OCI-LY3 (cell line): ENCODE data around the gene RSPH3.

Experiments used
- H2AFZ ChIP-seq: fragments of 200-600, 300-600 bp; shearing (Covaris generic); 2 replicates; pipeline ENCODE4 v1.6.0; 2014; ENCODE audit warnings: antibody characterized with exemption, low read depth, low read length
- H3K27ac ChIP-seq: fragments of 200-600, 300-600 bp; sonication (generic); 2 replicates; pipeline ENCODE4 v1.5.1; 2014; ENCODE audit warnings: mild to moderate bottlenecking, low read length, moderate library complexity, mixed read lengths
- H3K27me3 ChIP-seq: fragments of 200-600, 300-600 bp; sonication (generic); 2 replicates; pipeline ENCODE4 v1.6.1; 2014; ENCODE audit warnings: low read depth, low read length, mixed read lengths
- H3K36me3 ChIP-seq: fragments of 200-600, 300-600 bp; sonication (generic); replicated peaks from 2 replicates; pipeline ENCODE3; 2014; ENCODE audit warnings: low read depth, low read length, mixed read lengths
- H3K4me1 ChIP-seq: fragments of 300-600, 200-600 bp; sonication (generic); 2 replicates; pipeline ENCODE4 v1.6.1; 2014; ENCODE audit warnings: low read length, mixed read lengths
- H3K4me2 ChIP-seq: fragments of 200-600, 300-600 bp; sonication (generic); 2 replicates; pipeline ENCODE4 v1.6.1; 2014; ENCODE audit warnings: low read length, mixed read lengths
- H3K4me3 ChIP-seq: fragments of 300-600, 200-600 bp; sonication (generic); 2 replicates; pipeline ENCODE4 v1.5.1; 2014; ENCODE audit warnings: antibody characterized with exemption, mild to moderate bottlenecking, low read length, moderate library complexity
- H3K79me2 ChIP-seq: fragments of 300-600, 200-600 bp; shearing (Covaris generic); 2 replicates; pipeline ENCODE4 v1.6.1; 2014; ENCODE audit warnings: mild to moderate bottlenecking, low read length, mixed read lengths
- H3K9ac ChIP-seq: fragments of 300-600, 200-600 bp; shearing (Covaris generic); 2 replicates; pipeline ENCODE4 v1.6.0; 2014; ENCODE audit warnings: mild to moderate bottlenecking, low read length, moderate library complexity
- H3K9me3 ChIP-seq: fragments of 200-600, 300-600 bp; shearing (Covaris generic); 2 replicates; pipeline ENCODE4 v1.6.1; 2014; ENCODE audit warnings: low read length, mixed read lengths; ENCODE audit not compliant: insufficient read depth
- H4K20me1 ChIP-seq: fragments of 200-600, 300-600 bp; sonication (generic); 2 replicates; pipeline ENCODE4 v1.6.1; 2016; ENCODE audit warnings: low read length, mixed read lengths; ENCODE audit not compliant: insufficient read depth
- EZH2phosphoT487 ChIP-seq: fragments of 200-600 bp; shearing (Covaris generic); IDR thresholded peaks from 2 replicates; pipeline ENCODE4 v1.6.1; 2018; ENCODE audit warnings: antibody characterized with exemption, mixed run types, low read depth
- TF ChIP-seq, protein P1 (sequence below): fragments of 200-600, 300-600 bp; sonication (generic); IDR thresholded peaks from 2 replicates; pipeline ENCODE4 v1.5.1; 2014; ENCODE audit warnings: antibody characterized with exemption, low read length, low read depth

The RSPH3 gene

DNA sequence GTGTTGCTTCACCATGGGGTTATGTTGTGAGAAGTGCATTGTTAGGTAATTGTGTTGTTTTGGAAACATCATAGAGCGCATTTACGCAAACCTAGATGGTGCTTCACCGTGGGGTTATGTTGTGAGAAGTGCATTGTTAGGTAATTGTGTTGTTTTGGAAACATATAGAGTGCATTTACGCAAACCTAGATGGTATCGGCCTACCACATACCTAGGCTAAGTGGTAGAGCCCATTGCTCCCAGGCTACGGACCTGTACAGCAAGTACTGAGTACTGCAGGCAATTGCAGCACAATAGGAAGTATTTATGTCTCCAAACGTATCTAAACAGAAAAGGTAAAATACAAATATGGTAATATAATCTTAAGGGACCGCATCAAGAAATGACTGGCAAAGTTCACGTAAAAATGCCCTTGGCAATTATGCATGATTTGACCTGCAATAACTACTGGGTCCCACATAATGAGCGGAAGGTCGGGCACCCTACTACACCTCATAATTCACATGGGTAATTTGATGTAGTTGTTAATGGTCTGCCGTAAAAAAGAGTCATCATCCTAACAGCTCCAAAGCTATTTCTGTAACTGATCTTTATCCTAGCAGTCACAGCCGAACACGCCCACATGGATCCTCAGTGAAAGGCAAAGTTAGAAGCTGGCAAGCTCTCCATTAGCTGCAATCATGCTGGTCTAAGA is 76.0 kb downstream of the RSPH3 start:
- no peaks in the 10 kb centered on the region for H3K9me3 ChIP-seq
- no peak overlapping the region for H3K4me3 ChIP-seq
- H4K20me1 ChIP-seq, result no peaks in the 10 kb centered on the region
- no peaks in the 10 kb centered on the region for H3K4me1 ChIP-seq
- no peak overlapping the region for H3K9ac ChIP-seq
- no peaks in the 10 kb centered on the region for H3K79me2 ChIP-seq
- no peak for TF ChIP-seq EZH2phosphoT487
- TF ChIP-seq, protein P1, sequence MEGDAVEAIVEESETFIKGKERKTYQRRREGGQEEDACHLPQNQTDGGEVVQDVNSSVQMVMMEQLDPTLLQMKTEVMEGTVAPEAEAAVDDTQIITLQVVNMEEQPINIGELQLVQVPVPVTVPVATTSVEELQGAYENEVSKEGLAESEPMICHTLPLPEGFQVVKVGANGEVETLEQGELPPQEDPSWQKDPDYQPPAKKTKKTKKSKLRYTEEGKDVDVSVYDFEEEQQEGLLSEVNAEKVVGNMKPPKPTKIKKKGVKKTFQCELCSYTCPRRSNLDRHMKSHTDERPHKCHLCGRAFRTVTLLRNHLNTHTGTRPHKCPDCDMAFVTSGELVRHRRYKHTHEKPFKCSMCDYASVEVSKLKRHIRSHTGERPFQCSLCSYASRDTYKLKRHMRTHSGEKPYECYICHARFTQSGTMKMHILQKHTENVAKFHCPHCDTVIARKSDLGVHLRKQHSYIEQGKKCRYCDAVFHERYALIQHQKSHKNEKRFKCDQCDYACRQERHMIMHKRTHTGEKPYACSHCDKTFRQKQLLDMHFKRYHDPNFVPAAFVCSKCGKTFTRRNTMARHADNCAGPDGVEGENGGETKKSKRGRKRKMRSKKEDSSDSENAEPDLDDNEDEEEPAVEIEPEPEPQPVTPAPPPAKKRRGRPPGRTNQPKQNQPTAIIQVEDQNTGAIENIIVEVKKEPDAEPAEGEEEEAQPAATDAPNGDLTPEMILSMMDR, result no peak
- H3K4me2 ChIP-seq, result no peak overlapping the region
- H3K36me3 ChIP-seq, result no peaks in the 10 kb centered on the region
- H3K27me3 ChIP-seq, result no peaks in the 10 kb centered on the region
- no peak overlapping the region for H2AFZ ChIP-seq
- no peak overlapping the region for H3K27ac ChIP-seq
